HepG2 (cell line): Measurements from ENCODE around the gene CLTA.

Source experiments
- CHD2 ChIP-seq: IDR thresholded peaks from 2 replicates; pipeline ENCODE4 v1.6.1; 2011; ENCODE audit warnings: low read depth, low read length, improper control_type of control experiment
- HCFC1 ChIP-seq: fragments of 150-350 bp; IDR thresholded peaks from 2 replicates; pipeline ENCODE4 v1.6.1; 2014; ENCODE audit warnings: low read depth, low read length
- NFE2 ChIP-seq: sonication (generic); formaldehyde crosslinking; IDR thresholded peaks from 2 replicates; pipeline ENCODE4 v1.4.0; 2020; ENCODE audit warnings: missing genetic modification reagents
- NFRKB ChIP-seq: fragments of 450-650 bp; IDR thresholded peaks from 2 replicates; pipeline ENCODE4 v1.6.1; 2017
- RAD21 ChIP-seq: fragments of 450-650 bp; formaldehyde crosslinking; IDR thresholded peaks from 2 replicates; pipeline ENCODE4 v1.5.0; 2020; ENCODE audit warnings: mild to moderate bottlenecking
- ZNF703 ChIP-seq: sonication (generic); formaldehyde crosslinking; IDR thresholded peaks from 2 replicates; pipeline ENCODE4 v1.5.1; 2020; ENCODE audit warnings: missing genetic modification reagents, mild to moderate bottlenecking, moderate library complexity, borderline replicate concordance
- ZNF720 ChIP-seq: sonication (generic); formaldehyde crosslinking; IDR thresholded peaks from 2 replicates; pipeline ENCODE4 v1.4.0; 2020; ENCODE audit warnings: missing genetic modification reagents
- TF ChIP-seq, protein P1 (sequence below): sonication (generic); formaldehyde crosslinking; IDR thresholded peaks from 2 replicates; pipeline ENCODE4 v1.5.0; 2020; ENCODE audit warnings: mild to moderate bottlenecking, missing genetic modification reagents, moderate library complexity
- TF ChIP-seq, protein P2 (sequence below): IDR thresholded peaks from 2 replicates; pipeline ENCODE4 v1.6.1; 2016; ENCODE audit warnings: mild to moderate bottlenecking, missing biosample characterization, missing genetic modification reagents

DNA sequence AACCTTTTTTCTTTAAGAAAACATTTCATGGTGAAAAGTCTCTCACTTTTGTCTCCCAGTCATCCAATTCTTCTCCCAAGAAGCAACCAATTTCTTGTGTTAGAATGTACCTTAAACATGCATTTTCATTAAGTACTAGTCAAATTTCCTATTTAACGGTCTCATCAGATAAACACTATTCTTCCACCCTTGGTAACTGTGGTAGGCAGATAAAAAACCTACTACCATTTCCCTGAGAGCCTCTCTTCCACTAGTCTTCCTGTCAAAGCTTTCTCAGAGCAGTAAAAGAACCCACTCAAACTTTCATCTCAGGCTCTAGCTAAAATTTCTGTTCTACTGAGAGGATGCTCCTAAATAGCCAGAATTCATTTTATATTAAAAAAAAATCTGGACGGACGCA, 56.6 kb downstream of the CLTA start:
- TF ChIP-seq NFE2 (CRISPR knock-in tag) (no peak), RAD21 (no peak), HCFC1 (no peak), CHD2 (no peak), ZNF720 (CRISPR knock-in tag) (no peak), NFRKB (no peak), ZNF703 (CRISPR knock-in tag) (no peak)
- TF ChIP-seq, protein P1, sequence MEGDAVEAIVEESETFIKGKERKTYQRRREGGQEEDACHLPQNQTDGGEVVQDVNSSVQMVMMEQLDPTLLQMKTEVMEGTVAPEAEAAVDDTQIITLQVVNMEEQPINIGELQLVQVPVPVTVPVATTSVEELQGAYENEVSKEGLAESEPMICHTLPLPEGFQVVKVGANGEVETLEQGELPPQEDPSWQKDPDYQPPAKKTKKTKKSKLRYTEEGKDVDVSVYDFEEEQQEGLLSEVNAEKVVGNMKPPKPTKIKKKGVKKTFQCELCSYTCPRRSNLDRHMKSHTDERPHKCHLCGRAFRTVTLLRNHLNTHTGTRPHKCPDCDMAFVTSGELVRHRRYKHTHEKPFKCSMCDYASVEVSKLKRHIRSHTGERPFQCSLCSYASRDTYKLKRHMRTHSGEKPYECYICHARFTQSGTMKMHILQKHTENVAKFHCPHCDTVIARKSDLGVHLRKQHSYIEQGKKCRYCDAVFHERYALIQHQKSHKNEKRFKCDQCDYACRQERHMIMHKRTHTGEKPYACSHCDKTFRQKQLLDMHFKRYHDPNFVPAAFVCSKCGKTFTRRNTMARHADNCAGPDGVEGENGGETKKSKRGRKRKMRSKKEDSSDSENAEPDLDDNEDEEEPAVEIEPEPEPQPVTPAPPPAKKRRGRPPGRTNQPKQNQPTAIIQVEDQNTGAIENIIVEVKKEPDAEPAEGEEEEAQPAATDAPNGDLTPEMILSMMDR: no peak
- TF ChIP-seq, protein P2, sequence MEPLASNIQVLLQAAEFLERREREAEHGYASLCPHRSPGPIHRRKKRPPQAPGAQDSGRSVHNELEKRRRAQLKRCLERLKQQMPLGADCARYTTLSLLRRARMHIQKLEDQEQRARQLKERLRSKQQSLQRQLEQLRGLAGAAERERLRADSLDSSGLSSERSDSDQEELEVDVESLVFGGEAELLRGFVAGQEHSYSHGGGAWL (CRISPR knock-in tag): no peak
